Inflammatory macrophage treated with lipopolysaccharide for 4 hours (primary cell): ENCODE data around the gene TLE6.
"Not testable (repeated sequence)": the region's sequence is repeated elsewhere in the genome, so short reads cannot be mapped to it uniquely, and the experiment has no call there.

Experiments
- DNase-seq: peaks from one replicate; pipeline ENCODE4 v3.0.0-alpha.2; 2020

TLE6 gene

GRCh38 chr19:2974342-2975041, 2.9 kb upstream of the TLE6 start:
- DNase-seq, result peak; percentile 86

GRCh38 chr19:2976609-2977000, 759 bp upstream of the TLE6 start:
- DNase-seq, result no peak

- no peak for DNase-seq
Observed at GRCh38 chr19:2977746-2978138, 378 bp downstream of the TLE6 start.

- DNase-seq, result no peak
Observed at GRCh38 chr19:2978166-2978767, 903 bp downstream of the TLE6 start.

DNA sequence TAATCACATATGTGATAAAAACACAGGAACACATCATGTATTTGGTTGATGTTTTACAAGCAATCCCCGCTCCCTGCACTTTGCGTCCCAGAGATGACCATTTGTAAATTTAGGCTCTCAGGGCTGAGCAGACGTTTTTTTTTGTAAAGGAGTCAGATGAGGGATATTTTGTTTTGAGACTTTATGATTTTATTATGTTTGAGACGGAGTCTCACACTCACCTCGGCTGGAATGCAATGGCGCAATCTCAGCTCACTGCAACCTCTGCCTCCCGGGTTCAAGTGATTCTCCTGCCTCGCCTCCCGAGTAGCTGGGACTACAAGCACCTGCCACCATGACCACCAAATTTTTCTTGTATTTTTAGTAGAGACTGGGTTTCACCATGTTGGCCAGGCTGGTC, 1.4 kb downstream of the TLE6 start:
- no peak for DNase-seq

DNA sequence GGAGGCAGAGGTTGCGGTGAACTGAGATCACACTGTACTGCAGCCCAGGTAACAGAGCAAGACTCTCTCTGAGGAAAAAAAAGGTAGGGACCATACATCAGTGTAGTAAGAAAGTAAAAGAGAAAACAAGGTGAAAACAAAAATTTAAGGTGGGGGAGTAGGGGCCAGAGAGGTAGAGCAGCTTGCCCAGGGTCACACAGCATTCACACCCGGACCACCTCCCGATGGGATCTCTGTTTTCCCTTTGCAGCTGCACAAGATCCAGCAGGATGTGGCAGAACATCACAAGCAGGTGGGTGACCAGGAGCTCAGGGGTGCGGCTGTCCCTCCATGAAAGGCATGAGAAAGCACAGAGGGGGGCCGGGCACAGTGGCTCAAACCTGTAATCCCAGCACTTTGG, 4.5 kb downstream of the TLE6 start:
- DNase-seq, result no peak

DNA sequence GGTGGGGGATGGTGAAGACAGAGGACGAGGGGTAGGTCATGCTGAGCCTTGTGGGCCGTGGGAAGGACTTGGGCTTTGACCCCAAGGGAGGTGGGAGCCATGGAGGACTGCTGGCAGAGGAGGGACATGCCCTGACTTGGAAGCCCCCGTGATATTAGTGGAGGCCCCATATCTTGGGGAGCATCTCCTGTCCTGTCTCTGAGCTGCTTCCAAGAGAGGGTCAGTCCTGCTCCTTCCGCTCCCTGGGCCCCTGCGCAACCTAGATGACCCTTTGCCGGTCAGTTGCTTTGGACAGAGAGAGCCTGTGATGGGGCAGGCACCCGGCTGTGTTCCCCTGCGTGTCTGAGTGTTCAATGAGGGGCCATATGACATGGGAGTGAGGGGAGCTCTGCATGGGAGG, 5.2 kb downstream of the TLE6 start:
- DNase-seq, result no peak

DNA sequence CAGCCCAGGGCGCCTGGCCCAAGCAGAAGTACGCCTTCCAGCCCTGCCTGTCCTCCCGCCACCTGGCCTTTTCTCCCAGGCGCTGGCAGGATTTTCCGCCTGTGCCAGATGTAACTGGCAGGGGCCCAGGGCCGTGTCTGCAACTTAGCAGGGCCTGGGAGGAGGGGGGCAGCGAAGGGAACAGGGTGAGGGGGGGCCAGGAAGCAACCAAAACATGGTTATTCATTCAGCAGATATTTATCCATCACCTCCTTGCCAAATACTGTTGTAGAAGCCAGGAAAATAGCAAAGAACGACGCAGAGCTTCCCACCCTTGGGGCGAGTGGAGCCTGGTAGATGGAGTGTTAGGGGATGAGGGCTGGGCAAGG, 5.6 kb downstream of the TLE6 start:
- no peak for DNase-seq

DNA sequence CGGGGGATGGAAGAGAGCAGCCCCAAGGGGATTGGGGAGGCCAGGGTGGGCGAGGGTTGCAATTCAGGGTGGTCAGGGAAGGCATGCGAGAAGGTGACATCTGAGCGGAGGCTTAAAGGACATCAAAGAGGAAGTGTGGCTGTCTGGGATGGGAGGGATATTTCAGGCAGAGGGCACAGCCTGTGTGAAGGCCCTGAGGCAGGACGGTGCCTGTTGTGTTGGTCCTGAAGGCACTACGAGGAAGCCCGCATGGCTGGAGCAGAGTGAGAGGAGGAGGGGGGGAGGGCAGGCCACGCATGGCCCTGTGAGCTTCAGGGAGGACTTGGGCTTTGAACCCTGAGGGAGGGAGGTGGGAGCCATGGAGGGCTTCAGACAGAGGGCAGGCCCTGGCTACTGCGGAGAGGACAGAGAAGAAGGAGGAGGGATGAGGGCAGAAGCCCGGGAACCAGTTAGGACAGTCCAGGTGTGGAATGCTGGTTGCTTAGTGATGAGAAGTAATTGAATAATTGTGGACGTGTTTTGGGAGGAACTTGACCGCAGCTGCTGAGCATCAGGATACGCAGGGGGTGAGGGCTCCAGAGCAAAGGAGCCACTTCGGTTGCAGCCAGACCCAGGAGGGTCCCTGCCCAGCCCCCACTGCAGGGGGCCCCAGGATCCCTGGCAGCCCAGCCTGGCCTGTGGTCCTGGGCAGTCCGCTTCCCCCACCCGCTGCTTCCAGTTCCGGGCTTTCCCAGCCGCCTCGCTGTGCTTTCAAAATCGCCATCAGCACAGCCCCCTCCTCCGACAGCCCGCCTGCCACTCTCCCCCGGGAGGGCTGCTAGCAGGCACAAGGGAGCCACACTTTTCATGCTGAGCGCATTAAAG, 6.2 kb downstream of the TLE6 start:
- DNase-seq, result no peak

- DNase-seq, result no peak
Observed at GRCh38 chr19:2984215-2984528, 6.8 kb downstream of the TLE6 start.

DNA sequence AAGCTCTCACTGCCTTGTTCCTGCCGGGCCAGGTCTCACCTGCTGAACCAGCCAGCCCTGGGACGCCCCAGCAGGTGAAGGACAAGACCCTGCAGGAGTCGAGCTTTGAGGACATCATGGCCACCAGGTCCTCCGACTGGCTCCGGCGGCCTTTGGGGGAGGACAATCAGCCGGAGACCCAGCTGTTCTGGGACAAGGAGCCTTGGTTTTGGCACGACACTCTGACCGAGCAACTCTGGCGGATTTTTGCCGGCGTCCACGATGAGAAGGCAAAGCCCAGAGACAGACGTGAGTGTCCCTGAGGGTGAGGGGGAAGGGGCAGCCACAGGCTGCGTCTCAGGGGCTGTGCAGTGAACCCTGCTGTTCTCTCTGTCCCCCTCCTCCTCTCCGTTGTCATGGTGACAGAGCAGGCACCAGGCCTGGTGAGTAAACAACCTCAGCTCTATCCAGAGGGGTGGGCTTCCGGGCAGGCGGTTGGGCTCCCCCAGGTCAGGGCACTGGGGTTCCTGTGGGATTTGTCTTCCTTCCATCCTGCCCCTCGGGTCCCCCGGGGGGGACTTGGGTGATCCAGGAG, 9.7 kb downstream of the TLE6 start:
- no peak for DNase-seq

- no peak for DNase-seq
Observed at GRCh38 chr19:2987797-2988196, 10.4 kb downstream of the TLE6 start.

- no peak for DNase-seq
Observed at GRCh38 chr19:2988568-2988967, 11.2 kb downstream of the TLE6 start.

DNA sequence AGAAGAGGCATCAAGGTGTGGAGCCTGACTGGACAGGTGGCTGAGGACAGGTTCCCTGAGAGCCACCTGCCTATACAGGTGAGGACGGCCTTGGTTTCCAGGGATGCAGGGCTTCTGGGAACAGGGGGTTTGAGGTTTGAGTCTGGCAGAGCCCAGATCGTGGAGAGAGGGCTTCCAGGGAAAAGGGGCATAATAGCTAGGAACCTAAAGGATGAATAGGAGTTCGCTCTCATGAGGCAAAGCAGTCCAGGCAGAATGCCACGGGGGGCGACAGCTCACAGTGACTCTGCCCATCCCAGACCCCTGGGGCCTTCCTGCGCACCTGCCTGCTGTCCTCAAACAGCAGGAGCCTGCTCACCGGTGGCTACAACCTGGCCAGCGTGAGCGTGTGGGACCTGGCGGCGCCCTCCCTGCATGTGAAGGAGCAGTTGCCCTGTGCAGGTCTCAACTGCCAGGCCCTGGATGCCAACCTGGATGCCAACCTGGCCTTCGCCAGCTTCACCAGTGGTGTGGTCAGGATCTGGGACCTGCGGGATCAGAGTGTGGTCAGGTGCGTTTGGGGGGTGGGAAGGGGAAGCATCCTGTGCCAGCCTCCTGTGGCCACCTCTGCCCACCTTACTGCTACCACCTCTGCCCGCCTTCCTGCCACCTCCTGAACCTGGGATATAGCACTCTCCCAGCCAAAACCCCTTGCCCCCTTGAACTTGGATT, 12.0 kb downstream of the TLE6 start:
- DNase-seq, result no peak

DNA sequence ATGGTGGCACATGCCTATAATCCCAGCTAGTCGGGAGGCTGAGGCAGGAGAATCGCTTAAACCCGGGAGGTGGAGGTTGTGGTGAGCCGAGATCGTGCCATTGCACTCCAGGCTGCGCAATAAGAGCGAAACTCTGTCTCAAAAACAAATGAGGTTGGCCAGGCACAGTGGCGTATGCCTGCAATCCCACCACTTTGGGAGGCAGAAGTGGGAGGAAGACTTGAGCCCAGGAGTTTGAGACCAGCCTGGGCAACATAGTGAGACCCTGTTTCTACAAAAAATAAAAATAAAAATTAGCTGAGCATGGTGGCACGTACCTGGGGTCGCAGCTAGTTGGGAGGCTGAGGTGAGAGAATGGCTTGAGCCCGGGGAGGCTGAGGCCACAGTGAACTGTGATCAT, 15.0 kb downstream of the TLE6 start:
- DNase-seq, result not testable (repeated sequence)

DNA sequence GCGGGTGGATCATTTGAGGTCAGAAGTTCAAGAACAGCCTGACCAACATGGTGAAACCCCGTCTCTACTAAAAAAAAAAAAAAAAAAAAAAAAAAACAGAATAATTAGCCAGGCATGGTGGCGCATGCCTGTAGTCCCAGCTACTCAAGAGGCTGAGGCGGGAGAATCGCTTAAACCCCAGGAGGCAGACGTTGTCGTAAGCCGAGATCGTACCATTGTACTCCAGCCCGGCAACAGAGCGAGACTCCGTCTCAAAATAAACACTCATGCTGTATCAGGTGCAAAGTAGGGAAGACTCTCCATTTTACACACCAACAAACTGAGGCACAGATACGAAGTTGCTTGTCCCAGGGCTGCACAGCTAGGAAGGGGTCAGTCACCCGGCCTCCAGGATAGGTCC, 15.6 kb downstream of the TLE6 start:
- no peak for DNase-seq

- no peak for DNase-seq
Observed at GRCh38 chr19:2993579-2993978, 16.2 kb downstream of the TLE6 start.

GRCh38 chr19:2994588-2995131, 17.3 kb downstream of the TLE6 start:
- no peak for DNase-seq

DNA sequence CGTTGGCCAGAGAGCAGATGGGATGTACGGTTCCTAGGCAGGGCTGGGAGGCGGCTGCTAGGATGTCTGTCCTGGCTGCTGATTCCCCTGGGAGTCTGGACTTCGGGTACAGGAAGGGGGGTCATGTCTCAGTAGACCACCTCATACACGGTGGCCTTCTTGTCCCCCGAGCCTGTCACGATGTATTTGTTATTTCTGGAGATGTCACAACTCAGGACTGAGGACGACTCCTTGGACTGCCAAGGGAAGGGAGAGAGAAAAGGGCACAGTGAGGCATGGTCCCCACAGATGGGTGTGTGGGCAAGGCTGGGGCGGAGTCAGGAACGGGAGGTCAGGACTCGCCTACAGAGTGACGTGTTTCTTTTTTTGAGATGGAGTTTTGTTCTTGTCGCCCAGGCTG, 20.4 kb downstream of the TLE6 start:
- no peak for DNase-seq

DNA sequence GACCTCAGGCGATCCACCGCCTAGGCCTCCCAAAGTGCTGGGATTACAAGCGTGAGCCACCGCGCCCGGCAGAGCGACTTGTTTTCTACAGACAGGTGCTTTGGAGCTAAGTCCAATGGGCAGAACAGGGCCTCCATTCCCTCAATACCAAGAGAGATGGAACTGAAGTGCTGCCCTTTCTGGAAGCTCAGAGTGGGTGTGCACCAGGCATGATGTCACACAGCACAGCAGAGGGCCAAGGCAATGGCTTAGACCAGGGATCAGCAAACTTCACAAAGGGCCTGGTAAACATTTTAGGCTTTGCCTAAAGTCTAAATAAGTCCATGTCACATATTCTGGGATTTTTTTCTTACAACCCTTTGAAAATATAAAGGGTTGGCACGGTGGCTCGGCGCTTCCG, 21.3 kb downstream of the TLE6 start:
- DNase-seq, result no peak

- no peak for DNase-seq
Observed at GRCh38 chr19:3001235-3001800, 24.0 kb downstream of the TLE6 start.

- no peak for DNase-seq
Observed at GRCh38 chr19:3003046-3003445, 25.7 kb downstream of the TLE6 start.

GRCh38 chr19:3004522-3004921, 27.2 kb downstream of the TLE6 start:
- DNase-seq, result no peak
